Measurements from ENCODE around the gene PLEKHA3.

DNA sequence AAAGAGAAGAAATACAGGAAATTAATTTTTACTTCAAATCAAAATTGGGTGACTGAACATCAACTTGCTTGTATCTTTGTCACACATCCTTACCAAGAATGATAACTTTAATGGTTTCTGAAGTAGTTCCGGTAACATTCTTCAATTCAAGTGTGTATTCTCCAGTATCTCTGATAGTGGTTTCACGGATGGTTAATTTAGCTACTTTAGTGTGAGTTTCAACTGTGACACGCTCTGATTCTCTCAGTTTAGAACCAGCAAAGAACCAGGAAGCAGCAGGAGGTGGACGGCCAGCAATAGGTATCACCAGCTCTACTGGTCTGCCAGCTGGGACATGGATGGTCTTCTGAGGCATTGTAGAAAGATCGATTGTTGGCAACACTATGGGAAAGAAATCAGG is 62.3 kb downstream of the PLEKHA3 start:
- TF ChIP-seq, protein P1, sequence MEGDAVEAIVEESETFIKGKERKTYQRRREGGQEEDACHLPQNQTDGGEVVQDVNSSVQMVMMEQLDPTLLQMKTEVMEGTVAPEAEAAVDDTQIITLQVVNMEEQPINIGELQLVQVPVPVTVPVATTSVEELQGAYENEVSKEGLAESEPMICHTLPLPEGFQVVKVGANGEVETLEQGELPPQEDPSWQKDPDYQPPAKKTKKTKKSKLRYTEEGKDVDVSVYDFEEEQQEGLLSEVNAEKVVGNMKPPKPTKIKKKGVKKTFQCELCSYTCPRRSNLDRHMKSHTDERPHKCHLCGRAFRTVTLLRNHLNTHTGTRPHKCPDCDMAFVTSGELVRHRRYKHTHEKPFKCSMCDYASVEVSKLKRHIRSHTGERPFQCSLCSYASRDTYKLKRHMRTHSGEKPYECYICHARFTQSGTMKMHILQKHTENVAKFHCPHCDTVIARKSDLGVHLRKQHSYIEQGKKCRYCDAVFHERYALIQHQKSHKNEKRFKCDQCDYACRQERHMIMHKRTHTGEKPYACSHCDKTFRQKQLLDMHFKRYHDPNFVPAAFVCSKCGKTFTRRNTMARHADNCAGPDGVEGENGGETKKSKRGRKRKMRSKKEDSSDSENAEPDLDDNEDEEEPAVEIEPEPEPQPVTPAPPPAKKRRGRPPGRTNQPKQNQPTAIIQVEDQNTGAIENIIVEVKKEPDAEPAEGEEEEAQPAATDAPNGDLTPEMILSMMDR (IDR thresholded peaks at IDR 0.05) = no peak
- TF ChIP-seq POLR2AphosphoS5 (IDR thresholded peaks at IDR 0.05; ENCODE audit: low read depth, low read length) = no peak
- no peak for TF ChIP-seq SIN3A (IDR thresholded peaks at IDR 0.05; ENCODE audit: borderline replicate concordance, insufficient read depth, low read depth, low read length)
